ENCODE results near the gene MYOM1. TPM values are rescaled to one million over a fixed set of nuclear protein-coding genes. Genes with fewer than 3 reads are reported as not detected.

The MYOM1 gene
- total and polyA plus RNA-seq, 12 donors = 94.4 to 1,558 (median 870) TPM

DNA sequence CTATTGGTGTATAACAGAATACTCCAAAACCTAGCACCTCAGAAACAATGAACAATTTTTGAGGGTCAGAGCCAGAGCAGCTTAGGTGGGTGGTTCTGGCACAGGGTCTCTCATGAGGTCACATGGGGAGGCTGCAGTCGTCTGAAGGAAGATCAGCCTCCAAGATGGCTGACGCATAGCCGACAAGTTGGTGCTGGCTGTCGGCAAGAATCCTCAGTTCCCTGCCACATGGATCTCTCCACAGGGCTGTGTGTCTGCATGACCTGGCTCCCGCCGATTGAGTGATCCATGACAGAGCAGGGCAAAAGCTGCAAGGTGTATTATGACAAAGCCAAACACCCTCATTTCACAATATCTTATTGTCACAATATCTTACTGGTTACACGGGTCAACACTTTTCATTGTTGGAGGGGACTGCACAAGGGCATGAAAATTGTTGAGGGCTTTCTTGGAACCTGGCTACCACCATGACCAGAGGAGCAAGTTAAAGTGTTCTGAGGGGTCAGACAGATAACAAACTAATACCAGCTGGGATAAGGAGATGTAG lies 46.4 kb upstream of the MYOM1 start:
- Histone ChIP-seq H3K27ac (peak overlapping the region in 4 of 10 donors; percentile 3 to 24 (median 6)), H3K4me3 (no peak overlapping the region), H3K27me3 (no peaks in the 10 kb centered on the region), H3K9me3 (no peaks in the 10 kb centered on the region), H3K36me3 (no peaks in the 10 kb centered on the region), H3K4me1 (peaks cover 9 to 84% (median 79%) of the 10 kb centered on the region in 9 donors)
- ATAC-seq (peak in 1 of 8 donors; percentile 10), DNase-seq (no peak)
- intact Hi-C loops (cut with DNase I) = loop anchor here in 1 of 10 donors (5.0 kb wide), 1 partner anchor 186 kb away; the partner anchor contains the start of gene TGIF1
- 38 to 48% methylated on average over 7 of the region's 7 CpGs for WGBS, 2 donors
- TF ChIP-seq, protein P1, sequence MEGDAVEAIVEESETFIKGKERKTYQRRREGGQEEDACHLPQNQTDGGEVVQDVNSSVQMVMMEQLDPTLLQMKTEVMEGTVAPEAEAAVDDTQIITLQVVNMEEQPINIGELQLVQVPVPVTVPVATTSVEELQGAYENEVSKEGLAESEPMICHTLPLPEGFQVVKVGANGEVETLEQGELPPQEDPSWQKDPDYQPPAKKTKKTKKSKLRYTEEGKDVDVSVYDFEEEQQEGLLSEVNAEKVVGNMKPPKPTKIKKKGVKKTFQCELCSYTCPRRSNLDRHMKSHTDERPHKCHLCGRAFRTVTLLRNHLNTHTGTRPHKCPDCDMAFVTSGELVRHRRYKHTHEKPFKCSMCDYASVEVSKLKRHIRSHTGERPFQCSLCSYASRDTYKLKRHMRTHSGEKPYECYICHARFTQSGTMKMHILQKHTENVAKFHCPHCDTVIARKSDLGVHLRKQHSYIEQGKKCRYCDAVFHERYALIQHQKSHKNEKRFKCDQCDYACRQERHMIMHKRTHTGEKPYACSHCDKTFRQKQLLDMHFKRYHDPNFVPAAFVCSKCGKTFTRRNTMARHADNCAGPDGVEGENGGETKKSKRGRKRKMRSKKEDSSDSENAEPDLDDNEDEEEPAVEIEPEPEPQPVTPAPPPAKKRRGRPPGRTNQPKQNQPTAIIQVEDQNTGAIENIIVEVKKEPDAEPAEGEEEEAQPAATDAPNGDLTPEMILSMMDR (IDR thresholded peaks at IDR 0.05) = no peak

GRCh38 chr18:3265564-3266033 lies 45.8 kb upstream of the MYOM1 start:
- no peak for ATAC-seq
- TF ChIP-seq, protein P1 (IDR thresholded peaks at IDR 0.05) = no peak
- DNase-seq = no peak
- intact Hi-C loops (cut with DNase I) = loop anchor here in 1 of 10 donors (5.0 kb wide), 1 partner anchor 187 kb away; the partner anchor contains the start of gene TGIF1
- 69 to 78% methylated on average over 3 of the region's 3 CpGs for WGBS, 2 donors
- peaks cover 9 to 84% (median 78%) of the 10 kb centered on the region in 9 donors for H3K4me1 ChIP-seq
- H3K4me3 ChIP-seq = no peak overlapping the region
- H3K27me3 ChIP-seq = no peaks in the 10 kb centered on the region
- peak overlapping the region in 2 of 10 donors; percentile 3 to 24 for H3K27ac ChIP-seq
- H3K36me3 ChIP-seq = no peaks in the 10 kb centered on the region
- no peaks in the 10 kb centered on the region for H3K9me3 ChIP-seq

DNA sequence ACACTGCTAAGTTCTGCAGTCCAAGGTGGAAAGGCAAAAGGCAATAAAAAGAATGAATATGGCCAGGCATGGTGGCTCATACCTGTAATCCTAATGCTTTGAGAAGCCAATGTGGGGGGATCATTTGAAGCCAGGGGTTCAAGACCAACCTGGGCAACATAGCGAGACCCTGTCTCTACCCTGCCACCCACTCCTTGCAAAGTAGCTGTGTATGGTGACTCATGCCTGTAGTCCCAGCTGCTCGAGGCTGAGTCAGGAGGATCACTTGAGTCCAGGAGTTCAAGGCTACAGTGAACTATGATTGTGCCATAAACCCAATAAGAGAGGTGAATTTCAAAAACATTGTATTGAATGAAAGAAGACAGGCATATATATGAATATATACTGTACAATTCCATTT lies 44.6 kb upstream of the MYOM1 start:
- TF ChIP-seq, protein P1 (IDR thresholded peaks at IDR 0.05) = no peak
- Histone ChIP-seq H3K36me3 (peaks cover 0 to 8% (median 0%) of the 10 kb centered on the region in 9 donors), H3K27ac (no peak overlapping the region), H3K4me3 (peak overlapping the region in 5 of 10 donors; percentile 73 to 95 (median 86)), H3K27me3 (no peaks in the 10 kb centered on the region), H3K9me3 (no peaks in the 10 kb centered on the region), H3K4me1 (peaks cover 9 to 80% (median 75%) of the 10 kb centered on the region in 9 donors)
- DNase-seq (no peak), ATAC-seq (no peak)
- intact Hi-C loops (cut with DNase I) = loop anchor here in 3 of 10 donors (5.0 kb wide), 3 partner anchors 188 to 338 kb away; partner anchors contain the start of gene TGIF1 (in 2 of the 3)
- WGBS, 2 donors = 73 to 76% methylated on average over 2 of the region's 2 CpGs

- H3K27ac ChIP-seq = peak overlapping the region in 9 of 10 donors; percentile 96 to 100 (median 98)
- H3K36me3 ChIP-seq = peaks cover 0 to 20% (median 3%) of the 10 kb centered on the region in 9 donors
- H3K9me3 ChIP-seq = no peaks in the 10 kb centered on the region
- 23 to 31% methylated on average over 8 of the region's 8 CpGs for WGBS, 2 donors
- H3K4me1 ChIP-seq = peaks cover 7 to 80% (median 63%) of the 10 kb centered on the region in 9 donors
- DNase-seq (no peak), ATAC-seq (no peak)
- peak overlapping the region; percentile 73 to 96 (median 87) for H3K4me3 ChIP-seq
- H3K27me3 ChIP-seq = no peaks in the 10 kb centered on the region
- intact Hi-C loops (cut with DNase I) = loop anchor here in 3 of 10 donors (5.0 kb wide), 3 partner anchors 189 to 339 kb away; partner anchors contain the start of gene TGIF1 (in 2 of the 3)
- TF ChIP-seq, protein P1 (IDR thresholded peaks at IDR 0.05) = no peak
These were observed 43.4 kb upstream of the MYOM1 start for GRCh38 chr18:3263132-3263700.
